GM21619 (cell line): ENCODE results near the gene ARHGAP26.

Experiments used
- ATAC-seq: cut with Tn5 transposase; IDR thresholded peaks from one replicate; pipeline ENCODE4 v1.9.1; 2021; ENCODE audit not compliant: unreplicated experiment

The ARHGAP26 gene

GRCh38 chr5:142846406-142846805 lies 76.2 kb downstream of the ARHGAP26 start:
- no peak for ATAC-seq

DNA sequence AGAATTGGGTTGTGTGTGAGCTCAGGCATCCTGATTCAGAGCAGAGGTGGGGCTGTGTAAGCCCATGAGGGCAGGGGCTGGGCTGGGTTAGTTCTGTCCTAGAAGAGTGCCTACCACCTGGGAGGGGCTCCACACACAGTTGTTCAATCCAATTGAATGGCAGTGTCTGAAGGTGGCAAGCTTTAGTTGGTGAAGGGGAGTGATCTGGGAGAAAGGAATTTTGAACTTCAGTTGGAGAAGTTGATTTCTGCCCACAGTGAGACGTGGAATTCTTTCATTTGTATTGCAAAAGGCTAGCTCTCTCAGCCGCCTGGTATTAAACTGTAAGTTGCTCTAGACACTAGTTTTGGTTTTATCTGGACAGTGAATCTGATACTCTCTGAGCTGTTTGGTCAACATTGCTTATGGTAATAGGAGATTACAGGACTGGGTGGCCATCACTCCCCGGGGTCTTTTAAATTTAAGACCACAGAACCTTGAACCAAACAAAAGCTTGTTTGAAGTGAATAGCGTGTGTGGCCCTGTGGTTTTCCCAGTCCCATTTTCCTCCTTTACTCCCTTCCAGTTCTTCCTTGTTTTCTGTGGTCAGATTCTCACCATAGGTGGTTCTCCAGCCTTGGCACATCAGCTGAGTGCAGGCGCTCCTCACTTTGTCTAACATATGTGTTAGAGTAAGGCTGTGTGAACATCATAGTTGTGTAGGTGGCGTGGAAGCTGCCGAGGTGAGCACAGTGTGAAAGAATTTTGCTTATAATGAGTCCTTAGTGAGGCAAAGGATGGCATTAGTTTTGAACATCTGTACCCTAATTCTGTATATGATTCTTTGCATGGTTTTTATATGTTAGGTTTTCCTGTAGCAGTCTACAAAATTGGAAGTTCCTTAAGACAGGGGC lies 78.0 kb downstream of the ARHGAP26 start:
- no peak for ATAC-seq

- ATAC-seq: no peak
Observed at GRCh38 chr5:142849466-142849865, 79.3 kb downstream of the ARHGAP26 start.

- no peak for ATAC-seq
Observed at GRCh38 chr5:142849880-142850279, 79.7 kb downstream of the ARHGAP26 start.

GRCh38 chr5:142851731-142852130 lies 81.6 kb downstream of the ARHGAP26 start:
- ATAC-seq: no peak

GRCh38 chr5:142852416-142853198 lies 82.4 kb downstream of the ARHGAP26 start:
- no peak for ATAC-seq

DNA sequence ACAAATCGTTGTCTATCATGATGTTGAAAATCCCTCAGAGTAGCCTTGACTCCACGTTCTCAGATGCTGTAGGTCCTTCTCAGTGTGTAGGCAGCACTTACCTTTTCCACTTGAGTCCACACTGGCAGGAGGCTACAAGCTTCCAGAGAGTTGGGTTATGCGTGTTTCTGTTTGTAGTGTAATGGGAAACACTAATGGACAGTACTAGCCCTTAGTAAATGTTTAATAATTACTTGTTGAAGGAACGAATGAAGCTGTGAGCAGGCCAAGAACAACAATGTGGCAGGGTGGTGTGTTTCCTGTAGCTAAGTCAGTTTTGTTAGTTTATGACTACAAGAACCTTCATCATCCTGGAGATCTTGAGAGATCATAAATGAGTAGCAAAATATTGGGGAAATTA lies 83.5 kb downstream of the ARHGAP26 start:
- no peak for ATAC-seq

DNA sequence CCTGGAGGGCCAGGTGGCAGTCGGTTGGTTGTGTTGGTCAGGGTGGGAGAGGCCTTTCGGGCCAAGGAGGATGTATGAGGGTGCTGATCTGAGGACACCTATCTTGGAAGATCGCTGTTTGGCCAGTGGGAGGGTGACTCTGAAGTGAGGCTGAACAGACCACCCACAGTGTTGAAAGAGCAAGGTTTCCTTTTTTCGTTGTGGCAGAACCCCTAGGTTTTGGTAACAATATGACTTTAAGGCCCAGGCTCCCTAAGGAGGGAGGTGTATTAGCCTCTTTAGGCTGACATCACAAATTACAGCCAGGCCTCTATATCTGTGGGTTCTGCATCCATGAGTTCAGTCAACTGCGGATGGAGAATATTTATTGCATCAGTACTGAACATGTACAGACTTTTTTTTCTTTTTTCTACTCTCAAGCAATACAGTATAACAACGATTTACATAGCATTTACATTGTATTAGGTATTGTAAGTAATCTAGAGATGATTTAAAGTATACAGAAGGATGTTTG lies 86.1 kb downstream of the ARHGAP26 start:
- ATAC-seq: no peak

DNA sequence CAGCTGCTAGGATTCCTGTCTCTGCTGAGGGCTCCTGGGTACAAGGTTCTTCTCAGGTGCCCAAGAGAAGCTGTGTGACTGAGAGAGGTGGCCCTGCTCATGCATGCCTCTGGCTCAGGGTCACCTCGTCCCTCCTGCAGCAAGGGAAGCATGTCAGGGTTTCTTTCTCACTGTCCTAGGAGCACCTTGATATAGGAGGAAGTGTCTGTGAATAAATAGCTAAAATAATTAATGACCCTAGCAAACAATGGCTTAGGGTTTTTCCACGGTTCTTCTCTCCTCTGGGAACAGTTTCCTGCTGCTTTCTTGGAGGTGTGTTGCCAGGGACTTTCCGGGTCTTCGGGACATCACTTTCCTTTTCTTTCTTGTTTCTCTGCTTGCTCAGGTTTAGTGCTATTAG lies 87.2 kb downstream of the ARHGAP26 start:
- no peak for ATAC-seq

GRCh38 chr5:142859037-142859436 lies 88.9 kb downstream of the ARHGAP26 start:
- no peak for ATAC-seq

DNA sequence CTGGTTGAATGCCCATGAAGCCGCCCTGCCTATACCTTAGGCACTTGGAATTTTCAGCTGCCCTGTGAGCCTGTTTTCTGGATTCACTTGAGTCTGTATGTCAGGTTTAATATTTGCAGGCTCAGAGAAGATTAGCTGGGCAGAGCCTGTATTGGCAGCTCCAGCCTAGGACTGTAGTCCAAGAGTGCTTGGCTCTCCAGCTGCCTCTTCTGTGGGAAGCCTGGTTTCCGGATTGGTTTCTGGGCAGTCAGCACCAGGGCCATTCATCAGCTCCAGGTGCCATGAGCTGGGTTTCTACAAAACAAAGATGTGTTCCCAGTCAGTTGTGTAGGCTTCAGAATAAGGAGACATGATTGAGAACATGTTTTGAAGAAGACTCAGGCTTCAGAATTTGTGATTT lies 90.1 kb downstream of the ARHGAP26 start:
- ATAC-seq: no peak

DNA sequence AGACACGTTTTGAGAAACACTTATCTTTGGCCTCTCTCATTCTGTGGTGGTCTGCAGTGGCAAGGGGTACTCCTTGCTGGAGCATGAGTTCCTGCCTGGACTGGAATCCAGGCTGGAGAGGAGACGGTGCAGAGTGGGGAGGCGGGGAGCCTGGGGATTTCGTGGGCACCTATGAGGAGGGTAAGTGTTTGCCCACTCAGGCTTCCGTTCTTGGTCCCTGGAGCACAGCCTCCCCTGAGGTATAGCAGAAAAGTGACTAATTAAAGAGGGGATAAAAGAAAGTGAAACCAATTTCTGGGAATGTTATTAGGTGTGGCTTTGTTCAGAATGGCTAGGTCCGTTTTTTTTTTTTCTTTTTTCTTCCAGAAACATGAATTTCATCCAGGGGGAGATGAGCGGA lies 90.8 kb downstream of the ARHGAP26 start:
- no peak for ATAC-seq

- no peak for ATAC-seq
Observed at GRCh38 chr5:142862594-142862993, 92.4 kb downstream of the ARHGAP26 start.

GRCh38 chr5:142863856-142864255 lies 93.7 kb downstream of the ARHGAP26 start:
- no peak for ATAC-seq

DNA sequence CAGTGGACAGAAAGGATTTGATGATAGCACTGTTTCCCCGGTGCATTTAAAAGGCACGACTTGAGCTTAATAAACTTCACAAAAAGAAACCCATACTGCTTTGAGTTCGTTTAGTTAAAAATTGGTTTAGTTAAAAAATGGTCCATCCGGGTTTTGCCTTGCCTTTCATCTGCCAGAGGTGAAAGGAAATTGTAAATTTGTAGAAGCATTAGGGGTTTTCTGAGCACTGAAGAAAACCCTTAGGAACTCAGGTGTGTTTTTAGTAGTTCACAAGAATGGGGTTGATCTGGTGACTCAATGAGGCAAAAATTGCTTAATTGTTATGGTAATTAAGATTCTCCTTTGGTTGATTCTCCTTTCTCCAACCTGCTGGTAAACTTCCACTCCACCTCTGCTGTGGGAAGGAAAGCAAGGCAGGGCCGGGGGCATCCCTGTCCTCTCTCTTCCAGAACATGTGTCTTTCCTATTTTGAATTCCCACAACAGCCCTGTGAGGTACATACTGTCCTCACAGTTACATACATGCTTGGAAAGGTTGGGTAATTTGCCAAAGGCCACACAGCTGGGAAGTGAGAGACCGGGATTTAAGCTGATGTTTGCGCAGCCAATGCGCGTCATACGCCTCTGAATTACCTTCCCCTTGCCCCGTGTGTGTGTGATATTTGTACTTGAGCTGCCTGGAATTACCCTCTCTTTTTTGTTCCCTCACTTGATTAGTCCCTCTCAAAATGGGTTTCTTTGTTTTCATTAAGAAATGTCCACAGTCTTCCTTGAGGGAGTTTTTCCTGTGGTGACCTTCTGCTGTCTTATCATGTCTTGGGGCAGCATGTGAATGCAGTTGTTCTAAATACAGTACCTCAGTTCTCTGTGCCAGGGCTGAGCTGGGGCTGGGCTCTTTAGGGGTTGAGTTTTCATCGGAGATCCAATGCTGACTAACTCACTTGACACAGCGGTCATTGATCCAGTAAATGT lies 94.4 kb downstream of the ARHGAP26 start:
- ATAC-seq: no peak

DNA sequence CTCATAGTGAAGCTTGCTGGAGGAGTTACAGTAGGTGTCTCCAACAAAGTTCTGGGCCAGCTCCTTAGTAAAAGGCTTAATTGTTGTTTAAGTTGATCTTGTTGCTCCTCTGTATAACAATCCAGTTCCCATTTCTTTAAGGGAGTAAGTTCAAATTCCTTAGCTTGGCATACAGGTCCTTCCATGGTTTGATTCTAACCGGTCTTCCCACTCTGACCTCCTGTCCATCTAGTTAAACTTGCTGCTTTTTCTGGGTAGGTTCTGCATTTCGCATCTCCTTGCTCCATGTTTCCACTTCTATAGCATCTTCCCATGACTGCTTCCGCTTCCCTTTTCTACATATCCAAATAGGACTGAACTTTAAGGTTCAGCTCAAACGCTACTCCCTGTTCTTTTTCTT lies 95.5 kb downstream of the ARHGAP26 start:
- ATAC-seq: no peak

- peak; percentile 89 for ATAC-seq
Observed at GRCh38 chr5:142866563-142867275, 96.5 kb downstream of the ARHGAP26 start.

- no peak for ATAC-seq
Observed at GRCh38 chr5:142869886-142870285, 99.7 kb downstream of the ARHGAP26 start.

DNA sequence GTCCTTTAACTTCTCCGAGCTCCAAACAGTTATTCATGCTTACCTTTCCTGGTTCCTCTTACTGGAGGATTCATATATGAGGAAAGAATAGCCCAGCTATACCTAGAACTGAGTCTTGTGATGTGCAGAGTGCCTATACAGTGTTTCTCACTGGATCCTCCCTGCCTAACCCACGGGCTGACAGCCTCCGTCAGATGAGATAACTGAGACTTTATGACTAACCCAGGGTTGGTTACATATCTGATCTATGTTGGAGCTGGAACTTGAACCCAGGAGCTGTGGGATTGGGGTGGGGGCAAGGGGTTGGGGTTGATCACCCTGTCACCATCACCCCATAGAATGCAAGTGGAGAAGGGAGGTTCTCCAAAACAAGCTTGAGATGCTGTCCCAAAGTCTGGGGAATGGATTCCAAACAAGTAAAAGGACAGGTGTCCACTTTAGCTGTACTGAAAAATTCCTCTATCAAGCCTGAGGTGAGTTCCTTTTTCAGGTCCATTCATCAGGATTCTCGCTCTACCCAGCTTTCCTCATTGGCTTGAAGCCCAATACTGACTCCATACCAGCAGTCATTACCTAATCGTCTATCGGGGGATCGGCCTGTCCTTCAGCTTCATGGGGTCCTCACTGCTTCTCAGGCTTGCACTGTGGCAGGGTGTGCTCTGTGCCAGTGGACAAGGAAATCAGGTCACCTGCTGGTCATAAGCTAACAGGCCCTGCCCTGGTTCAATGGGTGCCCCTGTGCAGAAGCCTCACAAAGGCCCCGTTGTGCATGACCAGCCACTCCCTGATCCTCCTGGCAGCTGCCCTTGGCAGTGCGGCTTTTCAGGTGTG lies 100.6 kb downstream of the ARHGAP26 start:
- no peak for ATAC-seq
